Fibroblast of the aortic adventitia (primary cell): ENCODE results near the gene AGTPBP1. TPM values are rescaled to one million over a fixed set of nuclear protein-coding genes. Genes with fewer than 3 reads are reported as not detected.

ENCODE experiments used
- DNase-seq: peaks from one replicate; pipeline ENCODE4 v3.0.0-alpha.2; 2010; ENCODE audit warnings: low read depth
- H3K4me3 ChIP-seq: 2 replicates; pipeline ENCODE4 v1.5.1; 2011; ENCODE audit warnings: low read depth, mild to moderate bottlenecking, control low read depth, low read length, moderate library complexity
- CTCF ChIP-seq: IDR thresholded peaks from 2 replicates; pipeline ENCODE4 v1.5.1; 2011; ENCODE audit warnings: mild to moderate bottlenecking, low read length, control low read depth, inconsistent platforms; ENCODE audit not compliant: insufficient read depth
- total RNA-seq: library from RNA; depleted of rRNA; stranded (reverse); fragments of >200 nt; gene quantifications from 2 replicates; pipeline ENCODE4 v1.2.3, GENCODE V29; 2012; ENCODE audit warnings: low replicate concordance

The AGTPBP1 gene
- total RNA-seq, 1 donor = 20.3 TPM

GRCh38 chr9:85511746-85512145, 230.0 kb downstream of the AGTPBP1 start:
- DNase-seq = no peak
- no peak for TF ChIP-seq CTCF
- no peak overlapping the region for H3K4me3 ChIP-seq

DNA sequence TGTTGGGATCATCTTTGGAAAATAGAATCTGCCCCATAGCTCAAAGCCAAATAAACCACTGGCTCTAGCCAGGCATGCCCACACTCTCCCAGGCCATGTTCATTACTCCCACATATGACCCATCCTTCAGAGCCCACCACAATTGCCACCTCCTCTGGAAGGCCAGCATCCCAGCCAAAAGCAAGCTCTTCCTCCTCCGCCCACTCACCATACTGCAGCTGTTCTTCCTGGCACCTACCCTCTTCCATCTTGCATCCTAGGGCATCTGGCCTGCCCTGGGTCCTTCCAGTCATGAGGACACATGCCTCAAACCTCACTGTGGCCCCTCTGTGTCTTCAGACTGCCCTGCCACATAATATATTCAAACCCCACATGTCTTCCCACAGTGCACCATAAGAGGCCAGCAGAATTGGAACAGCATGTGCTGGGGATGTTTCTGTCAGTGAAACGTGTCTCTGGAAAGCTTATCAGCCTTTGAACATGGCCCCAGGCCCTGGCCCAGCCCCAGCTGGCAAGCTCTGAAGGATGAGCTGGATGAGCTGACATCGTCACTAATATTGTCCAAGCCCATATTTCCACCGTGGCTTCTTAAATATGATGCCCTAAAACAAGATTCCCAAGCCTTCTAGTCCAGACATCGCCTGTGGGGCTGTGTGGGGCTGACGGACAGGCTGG, 230.8 kb downstream of the AGTPBP1 start:
- no peak for TF ChIP-seq CTCF
- no peak overlapping the region for H3K4me3 ChIP-seq
- DNase-seq = no peak

GRCh38 chr9:85508616-85509015, 233.1 kb downstream of the AGTPBP1 start:
- no peak overlapping the region for H3K4me3 ChIP-seq
- no peak for TF ChIP-seq CTCF

GRCh38 chr9:85505612-85506011, 236.1 kb downstream of the AGTPBP1 start:
- no peak for DNase-seq
- TF ChIP-seq CTCF = no peak
- no peak overlapping the region for H3K4me3 ChIP-seq

More at GRCh38 chr9:85508616-85509015, 233.1 kb downstream of the AGTPBP1 start:
- DNase-seq = no peak

DNA sequence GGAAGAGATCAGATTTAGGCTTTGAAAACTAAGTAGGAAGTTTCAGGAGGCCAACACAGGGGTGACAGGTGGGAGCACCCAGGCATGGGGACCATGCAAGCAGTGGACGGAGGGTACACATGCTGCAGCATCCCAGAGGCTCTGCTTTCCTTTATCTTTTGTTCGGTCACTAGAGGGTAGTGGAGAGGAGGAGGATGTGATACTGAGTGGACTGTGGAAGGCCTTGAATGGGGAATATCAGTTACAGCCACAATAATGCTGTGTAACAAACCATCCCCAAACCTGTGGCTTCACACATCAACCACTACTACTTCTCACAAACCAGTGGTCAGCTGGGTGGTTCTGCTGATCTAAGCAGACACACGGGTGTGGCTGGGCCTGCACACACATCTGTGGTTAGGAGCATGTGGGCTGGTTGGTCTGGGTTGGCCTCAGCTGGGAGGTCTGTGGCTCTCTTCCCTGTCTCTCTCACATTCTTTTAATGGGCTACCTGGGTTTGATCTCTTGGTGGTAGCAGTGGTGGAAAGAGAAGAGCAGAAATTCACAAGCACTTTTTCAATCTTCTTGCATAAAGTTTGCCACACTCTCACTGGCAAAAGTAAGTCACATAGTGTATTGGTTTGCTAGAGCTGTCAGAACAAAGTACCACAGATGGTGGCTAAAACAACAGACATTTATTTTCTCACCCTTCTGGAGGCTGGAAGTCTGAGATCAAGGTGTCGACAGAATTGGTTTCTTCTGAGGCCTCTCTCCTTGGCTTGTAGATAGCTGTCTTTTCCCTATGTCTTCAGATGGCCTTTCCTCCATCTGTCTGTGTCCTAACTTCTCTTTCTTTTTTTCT, 238.7 kb downstream of the AGTPBP1 start:
- H3K4me3 ChIP-seq = no peak overlapping the region
- TF ChIP-seq CTCF = no peak
- DNase-seq = no peak

GRCh38 chr9:85501882-85502281, 239.9 kb downstream of the AGTPBP1 start:
- no peak overlapping the region for H3K4me3 ChIP-seq
- no peak for DNase-seq
- TF ChIP-seq CTCF = no peak
